ENCODE results near the gene CDK13.

GRCh38 chr7:40015790-40016296 lies 65.8 kb downstream of the CDK13 start:
- TF ChIP-seq CTCF (IDR thresholded peaks at IDR 0.05) = no peak
- no peak for TF ChIP-seq POLR2A (IDR thresholded peaks at IDR 0.05)
- TF ChIP-seq POLR2AphosphoS5 (IDR thresholded peaks at IDR 0.05; ENCODE audit: insufficient read depth in 1 of 2, low read depth in 1 of 2) = no peak

Measured in vagina (tissue), 2 donors.